Endothelial cell of umbilical vein (primary cell): ENCODE measurements around the gene FBLN2. TPM values are rescaled to one million over a fixed set of nuclear protein-coding genes. Genes with fewer than 3 reads are reported as not detected.

Experiments
- BruUV-seq: library from RNA; stranded (reverse); fragments of 400-500 nt; replicated peaks from 2 replicates; lab custom pipeline; 2021; lab: Mats Ljungman, UMichigan
- CTCF ChIA-PET: fragments of 300-600, 350-600 bp; sonication (Branson Sonifier 250); formaldehyde crosslinking; loops from one replicate; lab custom pipeline; 2021; ENCODE audit warnings: antibody characterized with exemption, inconsistent platforms; lab: Charles Lee
- POLR2A ChIA-PET: fragments of 300-600, 350-600 bp; sonication (Branson Sonifier 250); formaldehyde crosslinking; loops from one replicate; lab custom pipeline; 2021; ENCODE audit warnings: antibody characterized with exemption, inconsistent platforms; lab: Charles Lee
- DNase-seq: peaks from one replicate; pipeline ENCODE4 v3.0.0-alpha.2; 2011; ENCODE audit warnings: low read depth, low spot score
- FAIRE-seq: peaks from 2 replicates; lab custom pipeline; 2011; peaks lifted over from hg19 to GRCh38; lab: Jason Lieb, UNC
- H2AFZ ChIP-seq: 2 replicates; pipeline ENCODE4 v1.6.0; 2012; ENCODE audit warnings: low read depth, low read length, control low read depth, inconsistent platforms
- H3K27ac ChIP-seq: 2 replicates; pipeline ENCODE4 v1.5.1; 2011; ENCODE audit warnings: low read depth, mild to moderate bottlenecking, control low read depth, low read length, moderate library complexity; ENCODE audit not compliant: insufficient read depth
- H3K27me3 ChIP-seq, 2 experiments: 2 replicates each; pipeline versions ENCODE4 v1.6.0 to v1.6.1; 2011; ENCODE audit warnings: low read length in 2 of 2, mixed read lengths in 1 of 2; ENCODE audit not compliant: control insufficient read depth in 2 of 2, insufficient read depth in 2 of 2
- H3K36me3 ChIP-seq, 2 experiments: 2 replicates in 1 of 2; 3 replicates in 1 of 2; pipeline ENCODE4 v1.5.1; 2011; ENCODE audit warnings: low read length in 2 of 2, mild to moderate bottlenecking in 1 of 2, moderate library complexity in 1 of 2; ENCODE audit not compliant: control insufficient read depth in 2 of 2, insufficient read depth in 2 of 2; ENCODE audit errors: extremely low read depth in 1 of 2
- H3K4me1 ChIP-seq: 3 replicates; pipeline ENCODE4 v1.5.1; 2011; ENCODE audit warnings: mild to moderate bottlenecking, low read length; ENCODE audit not compliant: control insufficient read depth, insufficient read depth; ENCODE audit errors: extremely low read depth
- H3K4me2 ChIP-seq: 2 replicates; pipeline ENCODE4 v1.6.1; 2011; ENCODE audit warnings: low read length, control low read depth, mixed read lengths; ENCODE audit not compliant: insufficient read depth
- H3K4me3 ChIP-seq, 3 experiments: fragments of 200-600 bp in 1 of 3; sonication (generic), shearing (Covaris generic) in 1 of 3; replicated peaks in 1 of 3; 2 replicates each; pipeline ENCODE4 v1.5.1; 2011 to 2016; ENCODE audit warnings: control low read depth in 3 of 3, low read length in 3 of 3, mild to moderate bottlenecking in 2 of 3, inconsistent platforms in 1 of 3, low read depth in 1 of 3, moderate library complexity in 1 of 3; ENCODE audit not compliant: insufficient read depth in 1 of 3
- H3K79me2 ChIP-seq: 2 replicates; pipeline ENCODE4 v1.6.0; 2012; ENCODE audit warnings: low read length, inconsistent platforms; ENCODE audit not compliant: control insufficient read depth, insufficient read depth
- H3K9ac ChIP-seq: replicated peaks from 2 replicates; pipeline ENCODE3; 2011; ENCODE audit warnings: low read length, control low read depth; ENCODE audit not compliant: insufficient read depth; ENCODE audit errors: extremely low read depth
- H3K9me1 ChIP-seq: replicated peaks from 3 replicates; pipeline ENCODE4 v1.6.0; 2011; ENCODE audit warnings: mild to moderate bottlenecking, low read length; ENCODE audit not compliant: control insufficient read depth, insufficient read depth; ENCODE audit errors: extremely low read depth
- H3K9me3 ChIP-seq: replicated peaks from 2 replicates; pipeline ENCODE4 v1.5.1; 2012; ENCODE audit warnings: low read length, inconsistent platforms; ENCODE audit not compliant: control insufficient read depth, insufficient read depth
- H4K20me1 ChIP-seq: replicated peaks from 2 replicates; pipeline ENCODE3; 2011; ENCODE audit warnings: mild to moderate bottlenecking, low read length; ENCODE audit not compliant: control insufficient read depth, insufficient read depth; ENCODE audit errors: extremely low read depth
- CTCF ChIP-seq, 2 donors: IDR thresholded peaks; 1 replicate in 1 of 2; 2 replicates in 1 of 2; pipeline ENCODE4 v1.5.1; 2011; ENCODE audit warnings: low read length in 2 of 2, mild to moderate bottlenecking in 2 of 2, moderate library complexity in 2 of 2, control low read depth in 1 of 2, inconsistent platforms in 1 of 2, low read depth in 1 of 2; ENCODE audit not compliant: insufficient read depth in 1 of 2; ENCODE audit errors: extremely low read depth in 1 of 2
- EZH2 ChIP-seq: IDR thresholded peaks from 2 replicates; pipeline ENCODE4 v1.6.1; 2012; ENCODE audit warnings: borderline replicate concordance, low read depth, mild to moderate bottlenecking, moderate library complexity, low read length, inconsistent platforms; ENCODE audit not compliant: severe bottlenecking
- FOS ChIP-seq: IDR thresholded peaks from 2 replicates; pipeline ENCODE4 v1.6.1; 2011; ENCODE audit warnings: mild to moderate bottlenecking, low read length, moderate library complexity, borderline replicate concordance; ENCODE audit not compliant: insufficient read depth
- GATA2 ChIP-seq: IDR thresholded peaks from 2 replicates; pipeline ENCODE4 v1.7.0; 2011; ENCODE audit warnings: low read depth, mild to moderate bottlenecking, moderate library complexity, mixed read lengths, low read length; ENCODE audit not compliant: insufficient read length, insufficient read depth
- JUN ChIP-seq: IDR thresholded peaks from 2 replicates; pipeline ENCODE4 v1.6.1; 2011; ENCODE audit warnings: borderline replicate concordance, low read depth; ENCODE audit not compliant: insufficient read length, insufficient read depth
- MAX ChIP-seq: IDR thresholded peaks from 2 replicates; pipeline ENCODE4 v1.6.1; 2011; ENCODE audit not compliant: insufficient read depth, insufficient read length
- MYC ChIP-seq: IDR thresholded peaks from one replicate; pipeline ENCODE4 v1.6.1; 2011; ENCODE audit warnings: mild to moderate bottlenecking, low read depth, low read length
- POLR2A ChIP-seq: IDR thresholded peaks from 2 replicates; pipeline ENCODE4 v1.6.1; 2012; ENCODE audit warnings: low read depth, mild to moderate bottlenecking, control low read depth, low read length
- POLR2AphosphoS5 ChIP-seq: IDR thresholded peaks from 2 replicates; pipeline ENCODE4 v1.6.1; 2012; ENCODE audit warnings: low read depth, mild to moderate bottlenecking, control low read depth, low read length, moderate library complexity; ENCODE audit not compliant: insufficient read depth
- dilution Hi-C: fragments of 300-500 bp; cut with MboI; formaldehyde crosslinking; loops from one replicate; pipeline ENCODE4 v1.15.0; 2019; ENCODE audit warnings: low sequenced_read_pairs; ENCODE audit not compliant: extremely low pct_ligation_motif_present
- intact Hi-C: fragments of 100-400 bp; cut with micrococcal nuclease; formaldehyde crosslinking; loops from one replicate; pipeline ENCODE4 v1.10.0; 2022
- polyA plus RNA-seq, 4 experiments: library from polyadenylated mRNA; depleted of rRNA in 3 of 4; stranded (reverse) in 3 of 4; unstranded in 1 of 4; fragments of >200 nt; gene quantifications; 2 replicates each; pipeline versions ENCODE4 v1.2.1 to v1.2.3, GENCODE V29; 2011 to 2012; ENCODE audit warnings: missing spikeins in 1 of 4
- total RNA-seq: library from RNA; stranded (reverse); gene quantifications from 2 replicates; pipeline ENCODE4 v1.2.3, GENCODE V29; 2021

Gene FBLN2
- total and polyA plus RNA-seq, 2 donors (not counting 3 experiments of a cell fraction or from before 2014, with no cell fraction given), result 1.4 to 1.9 TPM

- Histone ChIP-seq H3K27me3 (no peaks in the 10 kb centered on the region), H2AFZ (no peak overlapping the region), H4K20me1 (no peaks in the 10 kb centered on the region), H3K27ac (no peak overlapping the region), H3K4me2 (no peak overlapping the region), H3K4me1 (no peaks in the 10 kb centered on the region), H3K79me2 (no peaks in the 10 kb centered on the region), H3K9me3 (no peaks in the 10 kb centered on the region), H3K9me1 (no peaks in the 10 kb centered on the region), H3K36me3 (no peaks in the 10 kb centered on the region), H3K9ac (no peak overlapping the region), H3K4me3 (no peak overlapping the region)
- TF ChIP-seq MYC (no peak), MAX (no peak), CTCF (IDR thresholded peaks at IDR 0.05; ENCODE audit: extremely low read depth in 1 of 2, insufficient read depth in 1 of 2, low read depth in 1 of 2, low read length in 2 of 2) (no peak), JUN (no peak), FOS (no peak), POLR2AphosphoS5 (no peak), GATA2 (no peak), EZH2 (no peak), POLR2A (no peak)
- POLR2A ChIA-PET, result no interaction called here
- FAIRE-seq (no peak), DNase-seq (no peak)
- CTCF ChIA-PET, result interaction anchor here (1.0 kb wide), 1 partner anchor 11 kb away, joined by 4 read pairs; no protein-coding TSS in a partner anchor
- intact Hi-C loops (no loop called here), dilution Hi-C loops (no loop called here)
- no TSS peak for BruUV-seq
These were observed 120.5 kb downstream of the FBLN2 start for GRCh38 chr3:13669457-13669856.
